Fibroblast of skin of left biceps (primary cell): ENCODE data around the gene ARTN.
A peak's percentile ranks its signal among the peaks of the same experiment; 100 is the strongest.

ENCODE experiments used
- DNase-seq, 2 experiments: peaks; one replicate each; pipeline ENCODE4 v3.0.0-alpha.2; 2013; ENCODE audit warnings: low read depth in 2 of 2

Gene ARTN, protein sequence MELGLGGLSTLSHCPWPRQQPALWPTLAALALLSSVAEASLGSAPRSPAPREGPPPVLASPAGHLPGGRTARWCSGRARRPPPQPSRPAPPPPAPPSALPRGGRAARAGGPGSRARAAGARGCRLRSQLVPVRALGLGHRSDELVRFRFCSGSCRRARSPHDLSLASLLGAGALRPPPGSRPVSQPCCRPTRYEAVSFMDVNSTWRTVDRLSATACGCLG

DNA sequence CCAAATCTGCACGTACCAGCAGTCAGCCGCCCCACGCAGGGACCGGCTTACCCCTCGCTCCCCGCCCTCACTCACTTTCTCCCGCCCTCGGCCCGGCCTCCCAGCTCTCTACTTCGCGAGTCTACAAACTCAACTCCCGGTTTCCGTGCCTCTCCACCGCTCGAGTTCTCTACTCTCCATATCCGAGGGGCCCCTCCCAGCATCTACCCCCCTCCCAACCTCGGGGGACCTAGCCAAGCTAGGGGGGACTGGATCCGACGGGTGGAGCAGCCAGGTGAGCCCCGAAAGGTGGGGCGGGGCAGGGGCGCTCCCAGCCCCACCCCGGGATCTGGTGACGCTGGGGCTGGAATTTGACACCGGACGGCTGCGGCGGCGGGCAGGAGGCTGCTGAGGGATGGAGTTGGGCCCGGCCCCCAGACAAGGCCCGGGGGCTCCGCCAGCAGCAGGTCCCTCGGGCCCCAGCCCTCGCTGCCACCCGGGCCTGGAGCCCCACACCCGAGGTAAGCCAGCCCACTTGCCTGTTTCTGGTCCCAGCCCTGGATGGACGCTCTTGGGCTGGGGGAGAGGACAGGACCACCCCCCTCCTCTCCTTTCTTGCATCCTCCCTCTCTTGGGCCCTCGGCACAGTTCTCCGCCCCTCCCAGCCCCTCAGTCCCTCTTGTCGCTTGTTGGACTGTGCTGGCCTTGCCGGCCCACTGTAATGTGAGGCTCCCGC, at the start of gene ARTN:
TSS of gene ARTN (plus strand) at position 416 of the 715 bp plus-strand sequence. CDS start 1,856 bp downstream, outside the sequence.
- no peak for DNase-seq

DNA sequence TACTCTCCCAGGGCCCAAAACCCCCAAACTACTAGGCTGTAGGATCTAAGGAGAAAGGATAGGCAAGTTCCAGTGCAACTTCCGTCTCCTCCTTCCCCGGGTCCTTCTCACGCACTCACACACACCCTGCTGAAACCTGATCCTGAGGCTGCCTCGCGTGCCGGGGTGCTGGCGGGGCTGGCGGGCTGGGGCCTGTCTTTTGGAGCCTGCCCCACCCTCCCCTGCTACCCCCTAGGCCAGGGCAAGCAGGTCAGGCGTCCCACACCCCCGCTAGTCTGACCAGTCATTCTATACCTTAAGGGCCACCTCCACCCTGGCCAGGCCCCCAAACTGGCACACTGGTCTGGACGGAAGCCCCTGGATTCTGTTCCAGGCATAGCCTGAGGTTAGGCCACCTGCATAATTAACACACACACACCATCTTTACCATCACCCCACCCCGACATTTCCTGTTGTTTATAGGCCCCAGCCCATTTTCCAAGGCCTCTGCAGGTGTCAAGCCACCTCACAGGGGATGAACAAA, 48.3 kb upstream of the ARTN start:
- DNase-seq: no peak

DNA sequence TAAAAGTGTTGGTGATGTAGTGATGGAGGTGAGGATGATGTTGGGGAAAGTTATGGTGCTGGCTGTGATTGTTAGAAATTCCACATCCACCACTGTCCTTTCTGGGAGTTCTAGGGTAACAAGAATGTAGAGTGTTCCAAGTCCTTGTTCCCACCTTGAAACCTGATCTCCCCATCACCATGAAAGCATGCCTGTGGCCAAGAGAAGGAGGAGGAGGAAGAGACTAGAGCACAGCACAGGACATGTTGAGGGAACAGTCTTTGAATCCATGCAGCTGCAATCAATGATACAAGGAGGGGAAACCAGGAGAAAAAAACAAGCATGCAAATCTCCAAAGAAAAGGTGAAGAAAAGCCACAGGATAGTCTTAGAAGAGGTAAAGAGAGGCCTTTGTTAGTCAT, 45.9 kb upstream of the ARTN start:
- DNase-seq: no peak

DNA sequence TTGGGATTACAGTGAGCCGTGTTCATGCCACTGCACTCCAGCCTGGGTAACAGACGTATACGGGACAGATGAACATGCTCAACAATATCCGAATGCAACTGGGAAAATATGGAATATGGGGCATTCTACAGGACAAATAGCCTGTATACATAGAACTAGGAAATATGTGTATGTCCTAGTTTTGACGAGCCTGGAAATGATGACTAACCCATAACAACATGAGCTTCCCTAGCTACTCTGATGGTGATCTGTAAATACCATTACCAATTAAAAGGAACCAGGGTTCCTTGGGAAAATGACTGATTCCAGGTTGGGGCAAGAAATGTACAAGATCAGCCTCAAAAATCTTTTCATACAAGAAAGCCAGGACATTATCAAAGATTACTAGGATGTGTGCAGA, 42.8 kb upstream of the ARTN start:
- no peak for DNase-seq

DNA sequence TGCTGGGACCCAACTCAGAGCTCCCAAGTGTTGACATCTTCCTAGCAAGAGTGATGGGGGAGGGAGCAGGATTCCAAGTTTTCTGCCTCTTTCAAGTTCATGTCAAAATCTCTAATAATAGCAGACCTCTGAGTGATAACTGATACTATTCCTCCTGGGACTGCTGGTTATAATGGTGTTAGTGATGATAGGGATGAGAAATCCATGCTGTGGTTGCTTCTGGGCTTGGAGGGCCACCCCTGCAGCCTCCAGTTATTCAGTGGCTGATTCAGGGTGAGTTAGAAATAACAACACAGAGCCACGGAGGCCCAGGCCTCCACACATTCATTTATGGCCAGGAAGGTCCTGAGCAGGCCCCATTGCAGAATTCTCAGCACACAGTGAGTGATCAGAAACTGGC, 40.6 kb upstream of the ARTN start:
- peak; percentile 28 to 44 for DNase-seq

DNA sequence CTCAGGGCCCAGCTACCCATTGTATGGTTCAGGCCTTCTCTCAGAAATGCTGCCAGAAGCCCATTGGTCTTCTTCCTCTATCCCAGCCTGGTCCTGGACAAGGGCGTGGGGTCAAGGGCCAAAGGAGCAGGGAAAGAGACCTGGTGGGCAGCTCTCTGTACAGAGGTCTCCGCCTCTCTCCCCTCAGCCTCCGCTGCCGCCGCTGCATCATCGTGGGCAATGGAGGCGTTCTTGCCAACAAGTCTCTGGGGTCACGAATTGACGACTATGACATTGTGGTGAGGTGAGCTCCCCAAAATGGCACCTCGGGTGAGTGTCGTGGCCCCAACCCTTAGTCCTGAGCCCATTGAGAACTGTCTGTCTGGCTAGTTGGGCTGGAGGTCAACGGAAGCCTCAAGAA, 34.6 kb upstream of the ARTN start:
- no peak for DNase-seq

DNA sequence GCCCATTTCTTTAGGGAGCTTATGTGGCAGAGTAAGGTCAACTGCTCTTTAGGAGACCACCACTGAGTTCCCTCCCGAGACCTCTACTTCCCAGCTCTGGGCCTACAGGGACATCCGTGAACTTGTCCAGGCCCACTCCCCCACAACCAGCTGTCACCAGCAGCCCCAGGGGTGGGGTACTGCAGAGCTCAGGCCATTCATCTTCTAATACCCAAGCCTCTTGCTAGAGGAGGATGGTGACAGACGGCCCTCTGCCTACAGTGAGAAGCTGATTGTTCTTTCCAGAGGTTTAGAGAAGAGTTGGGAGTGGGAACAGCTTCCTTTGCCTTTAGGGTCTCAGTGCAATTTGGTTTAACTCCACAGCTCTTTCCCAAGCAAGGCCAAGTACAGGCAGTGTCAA, 33.2 kb upstream of the ARTN start:
- DNase-seq: no peak

DNA sequence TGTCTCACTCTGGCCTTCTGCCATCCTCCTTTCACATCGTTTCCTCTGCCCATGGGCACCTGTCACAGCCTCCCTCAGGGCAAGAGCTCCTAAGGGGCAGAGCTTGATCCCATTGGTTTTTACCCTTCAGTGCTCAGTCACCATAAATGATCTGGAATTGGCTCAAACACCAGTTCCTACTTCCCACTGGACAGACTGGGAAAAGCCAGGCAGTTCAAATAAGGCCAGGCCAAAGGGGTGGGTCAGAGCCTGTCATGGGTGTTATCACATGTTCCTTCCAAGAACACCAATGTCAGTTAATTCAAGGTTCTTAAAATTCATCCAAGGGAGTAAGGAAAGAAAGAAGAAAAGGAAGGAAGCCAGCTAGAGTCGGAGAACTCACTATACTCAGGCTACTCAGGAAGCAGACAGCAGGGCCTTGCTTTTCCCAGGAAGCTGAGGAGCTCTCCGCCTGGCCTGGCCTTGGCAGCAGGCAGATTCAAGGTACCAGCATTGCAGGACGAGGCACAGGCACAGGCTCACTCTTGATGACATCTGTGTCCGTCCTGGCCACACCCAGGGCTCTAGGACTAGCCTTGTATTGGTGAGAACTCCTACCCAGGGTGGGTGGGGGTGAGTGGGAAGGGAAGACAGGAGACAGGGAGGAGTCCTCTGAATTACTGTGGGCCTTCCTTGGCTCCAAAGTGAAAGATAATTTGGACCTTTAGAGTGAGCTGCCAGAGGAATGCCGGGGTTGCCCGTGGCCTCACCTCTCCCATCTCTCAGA, 32.2 kb upstream of the ARTN start:
- DNase-seq: no peak

DNA sequence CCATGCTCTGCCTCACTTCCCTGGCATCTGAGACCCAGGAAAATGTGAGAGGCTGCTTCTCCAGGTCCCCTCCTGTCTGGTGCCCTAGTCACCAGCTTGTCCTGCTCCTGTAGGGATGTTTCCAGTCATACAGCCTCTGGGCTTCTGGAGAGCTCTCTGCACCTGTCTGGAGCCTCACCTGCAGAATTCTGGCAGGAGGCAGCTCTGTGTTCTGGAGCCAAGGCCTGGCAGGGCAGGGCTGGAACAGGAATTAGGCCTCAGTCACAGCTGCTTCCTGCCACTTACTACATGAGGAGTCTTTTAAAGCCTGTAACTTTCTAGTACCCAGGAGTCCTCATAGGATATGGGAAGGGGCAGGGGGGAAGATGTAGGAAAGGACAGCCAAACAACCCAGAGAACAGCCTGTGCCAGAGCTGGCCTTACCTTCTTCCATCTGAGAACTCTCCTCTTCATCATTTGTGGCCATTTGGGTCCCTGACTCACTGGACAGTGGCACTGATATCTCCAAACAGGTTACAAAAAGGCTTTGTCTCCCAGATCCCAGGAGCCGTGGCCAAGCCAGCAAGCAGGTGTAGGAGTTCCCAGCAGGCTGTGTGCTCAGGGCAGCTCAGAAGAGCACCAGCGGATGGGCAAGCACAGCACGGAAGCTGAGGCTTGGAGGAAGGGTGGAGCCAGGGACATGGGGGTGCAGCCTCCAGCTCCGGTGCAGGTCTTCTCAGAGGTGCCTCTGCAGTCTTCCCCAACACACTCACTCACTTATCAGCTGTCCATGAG, 31.4 kb upstream of the ARTN start:
- DNase-seq: no peak

DNA sequence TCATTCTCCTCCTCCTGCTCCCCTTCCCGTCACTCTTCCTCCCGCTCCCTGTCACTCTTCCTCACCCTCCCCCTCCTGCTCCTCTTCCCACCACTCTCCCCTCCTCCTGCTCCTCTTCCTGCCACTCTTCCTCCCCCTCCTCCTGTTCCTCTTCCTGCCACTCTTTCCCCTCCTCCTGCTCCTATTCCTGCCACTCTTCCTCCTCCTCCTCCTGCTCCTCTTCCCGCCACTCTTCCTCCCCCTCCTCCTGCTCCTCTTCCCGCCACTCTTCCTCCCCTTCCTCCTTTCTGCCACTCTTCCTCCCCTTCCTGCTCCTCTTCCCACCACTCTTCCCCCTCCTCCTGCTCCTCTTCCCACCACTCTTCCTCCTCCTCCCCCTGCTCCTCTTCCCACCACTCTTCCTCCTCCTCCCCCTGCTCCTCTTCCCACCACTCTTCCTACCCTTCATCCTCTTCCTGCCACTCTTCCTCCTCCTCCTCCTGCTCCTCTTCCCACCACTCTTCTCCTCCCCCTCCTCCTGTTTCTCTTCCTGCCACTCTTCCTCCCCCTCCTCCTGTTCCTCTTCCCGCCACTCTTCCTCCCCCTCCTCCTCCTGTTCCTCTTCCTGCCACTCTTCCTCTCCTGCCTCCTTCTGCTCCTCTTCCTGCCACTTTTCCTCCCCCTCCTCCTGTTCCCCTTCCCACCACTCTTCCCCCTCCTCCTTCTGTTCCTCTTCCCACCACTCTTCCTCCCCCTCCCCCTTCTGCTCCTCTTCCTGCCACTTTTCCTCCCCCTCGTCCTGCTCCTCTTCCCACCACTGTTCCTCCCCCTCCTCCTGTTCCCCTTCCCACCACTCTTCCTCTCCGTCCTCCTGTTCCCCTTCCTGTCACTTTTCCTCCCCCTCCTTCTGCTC, 28.7 kb upstream of the ARTN start:
- DNase-seq: no peak

DNA sequence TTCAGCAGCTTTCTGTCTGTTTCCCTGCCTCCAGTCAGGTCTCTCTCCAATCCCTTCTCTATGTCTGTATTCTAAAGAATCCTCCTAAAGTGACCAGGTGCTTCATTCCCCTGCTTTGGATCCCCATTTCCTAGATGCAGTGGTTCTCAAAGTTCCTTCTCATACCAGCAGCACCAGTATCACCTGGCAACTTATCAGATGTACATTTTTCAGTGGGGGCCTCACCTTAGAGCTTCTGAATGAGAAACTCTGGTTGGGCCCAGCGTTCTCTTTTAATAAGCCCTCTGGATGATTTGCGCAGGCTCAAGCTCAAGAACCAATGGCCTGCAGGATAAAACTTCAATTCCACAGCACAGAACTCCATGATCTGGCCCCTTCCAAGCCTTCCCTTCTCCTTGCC, 25.4 kb upstream of the ARTN start:
- DNase-seq: no peak

DNA sequence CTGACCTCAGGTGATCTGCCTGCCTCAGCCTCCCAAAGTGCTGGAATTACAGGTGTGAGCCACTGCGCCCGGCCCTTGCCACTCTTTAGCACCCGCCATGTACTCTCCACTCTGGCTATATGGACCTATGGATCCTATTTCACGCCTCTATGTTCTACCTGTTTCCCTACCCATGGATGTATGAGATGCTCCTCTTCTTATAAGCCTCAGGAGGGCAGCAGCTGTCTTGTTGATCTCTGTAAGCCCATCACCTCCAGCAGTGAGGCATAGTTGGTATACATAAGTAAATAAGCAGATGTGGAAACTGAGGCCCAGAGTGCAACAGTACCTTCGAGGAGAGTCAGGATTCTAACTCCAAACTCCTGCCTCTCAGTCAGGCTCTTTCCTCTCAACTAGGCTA, 24.7 kb upstream of the ARTN start:
- DNase-seq: no peak

DNA sequence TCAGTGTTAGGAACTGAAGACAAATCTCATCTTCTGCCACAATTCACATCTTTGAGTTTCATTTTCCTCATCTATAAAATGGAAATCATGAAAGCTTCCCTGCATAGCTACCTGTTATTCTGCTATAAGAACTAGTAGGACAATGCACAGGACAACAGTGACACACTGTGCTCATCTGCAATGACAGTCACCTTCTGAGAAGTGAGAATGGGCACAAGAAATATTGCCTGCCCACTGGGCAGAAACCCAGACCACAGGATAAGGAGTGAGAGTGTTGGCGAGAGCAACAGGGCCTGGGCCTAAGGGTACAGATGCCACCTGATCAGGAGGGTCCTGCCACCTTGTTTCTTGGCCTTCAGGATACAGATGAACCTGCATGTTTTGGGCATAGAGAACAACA, 23.3 kb upstream of the ARTN start:
- no peak for DNase-seq

DNA sequence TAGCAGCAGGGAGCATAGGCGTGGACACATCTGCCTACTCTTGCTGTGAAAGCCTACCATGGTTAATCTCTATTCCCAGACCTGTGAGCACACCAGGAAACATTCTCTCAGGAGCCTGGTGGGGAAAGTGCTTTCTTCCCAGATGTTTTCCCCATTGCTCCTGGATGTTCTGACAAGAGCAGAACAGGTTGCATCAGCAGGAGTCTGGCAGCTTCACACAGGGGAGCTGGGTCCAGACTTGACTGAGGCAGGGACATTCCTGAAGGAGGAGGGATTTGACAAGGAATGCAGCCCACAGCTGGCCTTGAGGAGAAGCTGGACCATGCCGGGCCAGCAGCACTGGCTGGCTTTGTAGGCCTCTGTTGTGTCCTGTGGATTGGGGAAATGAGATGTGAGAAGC, 21.0 kb upstream of the ARTN start:
- peak; percentile 43 to 60 for DNase-seq

DNA sequence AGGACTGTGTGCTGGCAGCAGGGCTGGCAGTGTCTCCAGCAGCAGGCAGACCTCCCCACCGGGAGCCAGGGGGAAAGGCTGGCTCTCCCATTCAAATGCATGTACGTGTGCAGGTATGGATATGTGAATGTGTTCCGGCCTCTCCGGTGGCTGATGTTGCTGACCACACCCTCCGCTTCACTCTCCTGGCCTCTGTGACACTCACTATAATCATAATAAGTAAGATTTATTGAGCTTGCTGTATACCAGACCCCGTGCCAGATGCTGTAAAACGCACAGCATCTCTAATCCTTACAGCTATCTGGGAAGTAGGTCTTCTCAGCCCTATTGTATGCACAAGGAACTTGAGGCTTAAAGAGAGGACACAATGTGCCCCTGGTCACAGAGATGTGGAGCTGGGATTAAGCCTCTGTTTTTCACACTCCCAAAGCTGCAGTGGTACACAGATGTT, 20.5 kb upstream of the ARTN start:
- no peak for DNase-seq

DNA sequence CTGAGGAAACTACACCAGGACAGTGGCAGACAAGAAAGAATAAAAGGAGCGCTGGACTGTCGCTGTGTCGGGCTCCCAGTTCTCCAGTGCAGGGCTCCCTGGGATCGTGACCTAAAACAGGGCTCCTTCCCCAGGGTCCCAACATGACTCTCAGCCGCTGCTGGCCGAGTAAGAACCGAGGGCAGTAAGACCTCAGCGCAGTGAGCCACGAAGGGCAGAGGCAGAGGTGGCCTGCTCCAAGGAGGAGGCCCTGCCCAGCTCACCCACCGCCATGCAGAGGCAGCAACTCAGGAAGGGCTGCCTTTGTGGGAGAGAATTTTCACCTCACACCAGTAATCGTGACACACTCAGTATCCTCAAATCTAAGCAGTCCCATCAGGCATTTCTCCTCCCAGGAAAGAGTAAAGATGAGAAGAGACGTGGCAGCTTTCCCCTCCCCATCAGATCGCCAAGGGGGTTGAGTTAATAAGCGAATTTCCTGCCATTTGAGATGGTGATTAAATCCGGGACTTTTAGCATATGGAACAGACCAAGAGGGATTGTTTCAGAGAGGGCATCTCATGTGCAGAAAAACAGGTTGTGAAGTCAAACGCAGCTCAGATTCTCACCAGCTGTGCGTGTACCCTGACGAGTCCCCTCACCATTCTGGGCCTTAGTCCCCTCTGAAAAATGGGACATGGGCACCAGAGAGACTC, 19.8 kb upstream of the ARTN start:
- DNase-seq: no peak

DNA sequence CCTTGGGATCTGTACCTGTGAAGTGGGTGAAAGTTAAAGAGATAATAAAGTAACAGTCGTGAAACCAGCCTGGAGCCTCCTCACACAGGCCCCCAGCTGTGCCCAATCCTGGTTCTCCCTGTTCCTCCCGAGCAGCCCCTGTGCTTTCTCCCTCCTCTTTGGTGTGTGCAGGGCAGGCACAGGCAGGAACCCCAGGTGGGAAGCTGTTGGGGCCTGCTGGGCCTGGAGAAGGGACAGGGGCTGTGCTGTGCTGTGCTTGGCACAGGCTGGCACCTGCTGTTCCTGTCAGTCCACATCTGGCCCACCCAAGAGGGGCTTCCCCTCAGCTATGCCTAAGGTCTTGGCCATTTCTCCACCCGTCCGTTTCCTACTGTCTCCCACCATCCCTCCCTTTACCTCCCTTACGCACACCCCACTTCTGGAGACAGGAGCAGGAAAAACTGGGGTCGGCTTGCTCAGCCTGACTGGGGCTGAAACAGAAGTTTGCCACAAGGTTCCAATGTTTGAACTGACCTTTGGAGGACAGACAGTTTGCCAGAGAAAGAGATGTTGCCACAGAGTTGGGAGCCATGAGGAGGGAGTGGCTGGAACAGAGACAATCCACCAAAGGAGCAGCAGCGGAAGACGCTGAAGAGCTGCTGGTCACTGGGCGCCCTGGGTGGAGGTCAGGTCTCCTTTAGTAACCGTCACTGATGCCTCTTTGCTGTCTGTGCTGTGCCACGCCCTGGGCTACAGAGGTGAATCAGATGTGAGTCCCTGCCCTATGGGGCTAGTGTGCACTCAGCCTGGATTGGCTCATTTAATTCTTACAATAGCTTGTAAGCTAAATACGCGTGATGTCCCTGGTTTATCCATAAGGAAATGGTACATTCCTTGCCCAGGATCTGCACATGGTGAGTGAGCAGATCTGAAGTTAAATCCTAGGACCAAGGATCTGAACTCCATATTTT, 18.8 kb upstream of the ARTN start:
- no peak for DNase-seq

DNA sequence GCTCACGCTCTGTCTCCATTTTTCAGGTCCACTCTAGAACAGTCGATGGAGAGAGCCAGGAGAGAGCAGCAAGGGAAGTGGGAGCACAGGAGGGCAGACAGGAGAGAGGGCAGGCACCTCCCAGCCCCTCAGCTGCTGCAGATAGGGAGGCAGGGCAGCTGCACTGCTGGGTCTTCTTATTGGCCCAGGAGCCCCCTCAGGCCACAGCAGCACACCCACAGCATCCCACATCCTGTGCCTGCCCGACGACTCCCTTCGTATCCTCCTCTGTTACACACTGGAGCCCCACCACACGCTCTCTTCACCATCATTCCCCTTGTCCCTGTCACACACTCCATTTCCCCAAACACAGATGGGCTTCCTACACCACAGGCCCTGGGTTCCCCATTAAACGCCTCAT, 13.7 kb upstream of the ARTN start:
- no peak for DNase-seq

DNA sequence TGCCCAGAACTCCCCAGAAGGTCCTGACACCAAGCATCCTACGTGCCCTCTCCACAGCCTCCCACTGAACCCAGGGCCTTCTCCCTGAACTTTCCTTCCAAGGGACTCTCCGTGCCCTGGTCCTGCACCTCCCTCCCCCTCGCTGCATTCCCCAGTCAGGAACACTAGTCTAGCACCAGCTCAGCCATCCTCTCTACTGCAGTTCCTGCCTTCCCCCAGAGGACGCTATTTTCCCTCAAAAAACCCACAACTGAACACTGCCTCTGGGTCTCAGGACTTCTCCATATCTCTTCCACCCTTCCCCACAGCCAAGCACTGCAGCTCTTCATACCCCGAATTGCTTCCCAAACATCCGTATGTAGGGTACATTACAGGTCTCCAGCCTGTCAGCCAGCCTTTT, 12.6 kb upstream of the ARTN start:
- DNase-seq: no peak
